ENCODE results near the gene PCP2.

DNA sequence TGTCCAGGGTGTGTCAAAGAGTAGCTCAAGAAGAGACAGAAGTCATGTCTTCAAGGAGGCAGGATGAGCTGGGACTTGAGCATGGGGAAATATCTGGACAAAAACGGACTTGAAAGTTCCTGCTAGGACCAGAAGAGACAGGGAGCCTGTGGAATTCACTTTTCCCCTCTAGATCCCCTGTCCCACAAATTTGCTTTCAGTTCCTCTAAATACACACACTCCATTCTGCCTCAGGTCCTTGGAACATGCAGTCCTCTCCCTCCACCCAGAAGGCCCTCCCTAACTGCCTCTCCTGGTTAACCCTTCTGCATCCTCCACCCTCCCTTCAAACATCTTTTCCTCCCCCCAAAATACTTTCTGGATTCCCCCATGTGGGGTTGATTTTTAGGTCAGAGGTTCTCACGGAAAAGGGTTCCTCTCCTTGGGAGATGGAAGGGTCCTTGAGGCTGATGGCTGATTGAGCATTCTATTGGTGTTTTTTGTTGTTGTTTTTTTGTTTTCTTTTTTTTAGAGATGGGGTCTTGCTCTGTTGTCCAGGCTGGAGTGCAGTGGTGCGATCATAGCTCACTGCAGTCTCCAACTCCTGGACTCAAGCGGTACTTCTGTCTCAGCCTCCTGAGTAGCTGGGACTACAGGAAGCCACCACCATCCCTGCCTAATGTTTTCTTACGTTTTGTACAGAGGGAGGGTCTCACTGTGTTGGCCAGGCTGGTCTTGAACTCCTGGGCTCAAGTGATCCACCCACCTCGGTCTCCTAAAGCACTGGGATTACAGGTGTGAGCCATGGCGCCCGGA, 28.4 kb upstream of the PCP2 start:
- TF ChIP-seq, protein P1, sequence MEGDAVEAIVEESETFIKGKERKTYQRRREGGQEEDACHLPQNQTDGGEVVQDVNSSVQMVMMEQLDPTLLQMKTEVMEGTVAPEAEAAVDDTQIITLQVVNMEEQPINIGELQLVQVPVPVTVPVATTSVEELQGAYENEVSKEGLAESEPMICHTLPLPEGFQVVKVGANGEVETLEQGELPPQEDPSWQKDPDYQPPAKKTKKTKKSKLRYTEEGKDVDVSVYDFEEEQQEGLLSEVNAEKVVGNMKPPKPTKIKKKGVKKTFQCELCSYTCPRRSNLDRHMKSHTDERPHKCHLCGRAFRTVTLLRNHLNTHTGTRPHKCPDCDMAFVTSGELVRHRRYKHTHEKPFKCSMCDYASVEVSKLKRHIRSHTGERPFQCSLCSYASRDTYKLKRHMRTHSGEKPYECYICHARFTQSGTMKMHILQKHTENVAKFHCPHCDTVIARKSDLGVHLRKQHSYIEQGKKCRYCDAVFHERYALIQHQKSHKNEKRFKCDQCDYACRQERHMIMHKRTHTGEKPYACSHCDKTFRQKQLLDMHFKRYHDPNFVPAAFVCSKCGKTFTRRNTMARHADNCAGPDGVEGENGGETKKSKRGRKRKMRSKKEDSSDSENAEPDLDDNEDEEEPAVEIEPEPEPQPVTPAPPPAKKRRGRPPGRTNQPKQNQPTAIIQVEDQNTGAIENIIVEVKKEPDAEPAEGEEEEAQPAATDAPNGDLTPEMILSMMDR (IDR thresholded peaks at IDR 0.05; ENCODE audit: low read depth, low read length), result no peak
- TF ChIP-seq POLR2A (IDR thresholded peaks at IDR 0.05; ENCODE audit: extremely low read depth, insufficient read length), result no peak
- TF ChIP-seq, protein P2, sequence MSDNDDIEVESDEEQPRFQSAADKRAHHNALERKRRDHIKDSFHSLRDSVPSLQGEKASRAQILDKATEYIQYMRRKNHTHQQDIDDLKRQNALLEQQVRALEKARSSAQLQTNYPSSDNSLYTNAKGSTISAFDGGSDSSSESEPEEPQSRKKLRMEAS (IDR thresholded peaks at IDR 0.05; ENCODE audit: low read depth, low read length), result no peak

All from NB4 (cell line).